NOMO-1 treated with DMSO at 0.1 percent for 48 hours (cell line): ENCODE measurements around the gene KCND3.

Source experiments
- DNase-seq: peaks from one replicate; lab custom pipeline; 2025; ENCODE audit not compliant: unreplicated experiment; lab: John Stamatoyannopoulos, UW

The KCND3 gene

GRCh38 chr1:111988743-111989453 lies 570 bp downstream of the KCND3 start:
- DNase-seq = no peak

- no peak for DNase-seq
Observed at GRCh38 chr1:111988377-111988742, 1.1 kb downstream of the KCND3 start.

GRCh38 chr1:111987502-111987901 lies 2.0 kb downstream of the KCND3 start:
- no peak for DNase-seq

GRCh38 chr1:111983500-111983899 lies 6.0 kb downstream of the KCND3 start:
- no peak for DNase-seq

GRCh38 chr1:111982428-111982827 lies 7.0 kb downstream of the KCND3 start:
- no peak for DNase-seq

- DNase-seq = no peak
Observed at GRCh38 chr1:111981871-111982270, 7.6 kb downstream of the KCND3 start.

GRCh38 chr1:111981090-111981489 lies 8.4 kb downstream of the KCND3 start:
- no peak for DNase-seq

- no peak for DNase-seq
Observed at GRCh38 chr1:111980686-111981085, 8.8 kb downstream of the KCND3 start.

- DNase-seq = no peak
Observed at GRCh38 chr1:111978695-111979094, 10.8 kb downstream of the KCND3 start.

- no peak for DNase-seq
Observed at GRCh38 chr1:111977378-111977777, 12.1 kb downstream of the KCND3 start.

- no peak for DNase-seq
Observed at GRCh38 chr1:111976842-111977241, 12.6 kb downstream of the KCND3 start.

- no peak for DNase-seq
Observed at GRCh38 chr1:111976332-111976731, 13.1 kb downstream of the KCND3 start.

GRCh38 chr1:111973150-111973790 lies 16.2 kb downstream of the KCND3 start:
- no peak for DNase-seq

GRCh38 chr1:111971396-111971795 lies 18.1 kb downstream of the KCND3 start:
- DNase-seq = no peak

GRCh38 chr1:111968511-111968910 lies 21.0 kb downstream of the KCND3 start:
- no peak for DNase-seq

- no peak for DNase-seq
Observed at GRCh38 chr1:111967886-111968285, 21.6 kb downstream of the KCND3 start.

GRCh38 chr1:111967067-111967690 lies 22.3 kb downstream of the KCND3 start:
- DNase-seq = no peak

- no peak for DNase-seq
Observed at GRCh38 chr1:111965781-111966443, 23.6 kb downstream of the KCND3 start.

GRCh38 chr1:111963985-111964738 lies 25.3 kb downstream of the KCND3 start:
- no peak for DNase-seq

GRCh38 chr1:111961773-111962565 lies 27.5 kb downstream of the KCND3 start:
- no peak for DNase-seq
